BLaER1 (cell line): Measurements from ENCODE around the gene HOXA2.
A peak's percentile ranks its signal among the peaks of the same experiment; 100 is the strongest.

ENCODE experiments used
- H3K27ac ChIP-seq: shearing (Covaris generic); formaldehyde crosslinking; 2 replicates; pipeline ENCODE4 v1.8.1; 2022
- H3K27me3 ChIP-seq: shearing (Covaris generic); formaldehyde crosslinking; 2 replicates; pipeline ENCODE4 v1.8.1; 2022
- H3K36me3 ChIP-seq: shearing (Covaris generic); formaldehyde crosslinking; 2 replicates; pipeline ENCODE4 v1.8.1; 2022
- H3K4me1 ChIP-seq: shearing (Covaris generic); formaldehyde crosslinking; 2 replicates; pipeline ENCODE4 v1.8.1; 2022
- H3K4me2 ChIP-seq: shearing (Covaris generic); formaldehyde crosslinking; 2 replicates; pipeline ENCODE4 v1.8.1; 2022
- H3K4me3 ChIP-seq: shearing (Covaris generic); formaldehyde crosslinking; 2 replicates; pipeline ENCODE4 v1.8.1; 2022
- H3K9ac ChIP-seq: shearing (Covaris generic); formaldehyde crosslinking; 2 replicates; pipeline ENCODE4 v1.8.1; 2022
- H3K9me3 ChIP-seq: shearing (Covaris generic); formaldehyde crosslinking; 2 replicates; pipeline ENCODE4 v1.8.1; 2022
- H4K20me1 ChIP-seq: shearing (Covaris generic); formaldehyde crosslinking; 2 replicates; pipeline ENCODE4 v1.8.1; 2022
- Cebpa-rat ChIP-seq: shearing (Covaris generic); IDR thresholded peaks from 2 replicates; pipeline ENCODE4 v1.8.1; 2022

HOXA2 gene

GRCh38 chr7:27091941-27092818 lies 10.3 kb downstream of the HOXA2 start:
- no peaks in the 10 kb centered on the region for H3K27me3 ChIP-seq
- H3K36me3 ChIP-seq, result no peaks in the 10 kb centered on the region
- H3K9ac ChIP-seq, result no peak overlapping the region
- H3K4me3 ChIP-seq, result no peak overlapping the region
- peaks cover 10% of the 10 kb centered on the region for H3K4me1 ChIP-seq
- peaks cover 32% of the 10 kb centered on the region for H3K9me3 ChIP-seq
- TF ChIP-seq Cebpa-rat, result no peak
- H3K27ac ChIP-seq, result no peak overlapping the region
- peak overlapping the region; percentile 24; the same call in 1 of the 2 replicates for H3K4me2 ChIP-seq
- no peaks in the 10 kb centered on the region for H4K20me1 ChIP-seq

DNA sequence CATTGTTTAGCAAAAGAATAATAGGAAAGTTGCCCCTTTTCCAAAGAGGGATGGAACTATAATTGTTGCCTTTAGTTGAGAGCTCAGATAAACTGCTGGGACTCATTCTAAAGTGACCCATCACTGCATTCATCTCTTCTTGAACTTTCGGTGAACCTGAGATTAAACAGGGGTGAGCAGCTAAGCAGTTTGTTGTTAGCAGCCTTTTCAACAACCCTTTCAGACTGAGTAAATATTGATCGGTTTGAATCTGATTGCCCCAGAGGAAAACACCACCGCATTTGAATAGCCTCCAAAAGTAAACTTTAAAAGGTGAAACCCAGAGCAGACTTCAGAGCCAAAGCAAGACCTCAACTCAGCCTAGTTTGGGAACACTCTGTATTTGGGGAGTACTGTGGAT lies 11.4 kb downstream of the HOXA2 start:
- Histone ChIP-seq H3K4me2 (no peak overlapping the region), H3K9me3 (peaks cover 22% of the 10 kb centered on the region), H3K27ac (no peak overlapping the region), H3K4me1 (peaks cover 10% of the 10 kb centered on the region), H4K20me1 (no peaks in the 10 kb centered on the region), H3K9ac (no peak overlapping the region), H3K4me3 (no peak overlapping the region), H3K36me3 (no peaks in the 10 kb centered on the region), H3K27me3 (no peaks in the 10 kb centered on the region)
- no peak for TF ChIP-seq Cebpa-rat

DNA sequence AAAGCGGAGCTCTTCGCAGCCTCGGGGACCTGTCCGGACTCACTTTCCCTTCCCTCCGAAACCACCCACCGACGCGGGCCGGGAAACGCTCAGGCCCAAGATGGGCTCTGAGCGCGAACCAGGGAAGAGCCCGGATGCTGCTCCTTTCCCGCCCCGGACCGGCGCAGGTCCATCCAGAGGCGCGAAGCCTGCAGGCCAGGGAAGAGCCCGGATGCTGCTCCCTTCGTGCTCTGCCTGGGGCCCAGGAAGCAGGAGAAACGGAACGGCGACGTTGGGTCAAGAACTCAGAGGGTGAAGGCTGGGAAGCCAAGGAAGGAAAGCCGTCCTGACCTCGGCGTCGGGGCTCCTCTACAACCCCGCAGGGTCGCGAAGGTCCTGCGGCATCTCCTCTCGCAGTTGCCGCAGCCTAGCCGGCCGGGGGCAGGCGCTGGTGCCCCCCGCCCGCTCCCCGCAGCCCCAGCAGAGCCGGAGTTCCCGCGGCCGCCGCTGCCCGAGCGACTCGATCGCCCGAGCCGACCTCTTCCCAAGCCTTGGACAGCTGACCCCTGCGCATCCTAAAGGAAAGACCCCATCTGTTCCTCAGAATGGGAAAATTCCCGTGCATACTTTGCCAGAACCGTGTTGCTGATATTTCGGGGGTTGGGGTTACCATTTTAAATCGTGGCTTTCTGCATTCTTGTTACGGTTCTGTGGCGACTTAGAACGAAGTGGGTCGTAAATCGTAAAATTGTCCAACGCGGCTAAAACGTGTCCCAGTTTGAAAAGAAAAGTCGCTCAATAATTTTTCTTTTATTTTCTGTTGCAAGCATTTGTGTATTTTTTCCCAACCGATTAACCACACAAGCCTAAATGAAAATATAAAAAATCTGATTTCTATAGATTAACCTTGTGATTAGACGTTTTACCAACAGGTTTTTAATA lies 14.2 kb downstream of the HOXA2 start:
- TF ChIP-seq Cebpa-rat, result no peak
- Histone ChIP-seq H3K9me3 (peaks cover 12% of the 10 kb centered on the region), H3K9ac (no peak overlapping the region), H3K4me3 (no peak overlapping the region), H3K36me3 (no peaks in the 10 kb centered on the region), H3K27ac (no peak overlapping the region), H3K4me1 (peaks cover 16% of the 10 kb centered on the region), H4K20me1 (no peaks in the 10 kb centered on the region), H3K27me3 (no peaks in the 10 kb centered on the region), H3K4me2 (no peak overlapping the region)

GRCh38 chr7:27083646-27084045 lies 18.8 kb downstream of the HOXA2 start:
- Histone ChIP-seq H3K4me1 (peaks cover 6% of the 10 kb centered on the region; the same call in 1 of the 2 replicates), H3K36me3 (no peaks in the 10 kb centered on the region), H3K4me3 (no peak overlapping the region), H3K9me3 (peaks cover 12% of the 10 kb centered on the region), H4K20me1 (no peaks in the 10 kb centered on the region), H3K27me3 (no peaks in the 10 kb centered on the region), H3K4me2 (peak overlapping the region; percentile 15; the same call in 1 of the 2 replicates), H3K9ac (no peak overlapping the region), H3K27ac (no peak overlapping the region)
- no peak for TF ChIP-seq Cebpa-rat

GRCh38 chr7:27082171-27082570 lies 20.3 kb downstream of the HOXA2 start:
- TF ChIP-seq Cebpa-rat, result no peak
- Histone ChIP-seq H3K27ac (no peak overlapping the region), H3K36me3 (no peaks in the 10 kb centered on the region), H3K27me3 (no peaks in the 10 kb centered on the region), H3K4me1 (peaks cover 6% of the 10 kb centered on the region; the same call in 1 of the 2 replicates), H3K4me2 (no peak overlapping the region), H3K9ac (no peak overlapping the region), H3K4me3 (no peak overlapping the region), H4K20me1 (no peaks in the 10 kb centered on the region), H3K9me3 (no peaks in the 10 kb centered on the region)

GRCh38 chr7:27080844-27081436 lies 21.5 kb downstream of the HOXA2 start:
- H3K4me1 ChIP-seq, result peaks cover 6% of the 10 kb centered on the region; the same call in 1 of the 2 replicates
- H3K27ac ChIP-seq, result no peak overlapping the region
- H3K9me3 ChIP-seq, result no peaks in the 10 kb centered on the region
- no peaks in the 10 kb centered on the region for H3K27me3 ChIP-seq
- no peaks in the 10 kb centered on the region for H3K36me3 ChIP-seq
- TF ChIP-seq Cebpa-rat, result no peak
- no peaks in the 10 kb centered on the region for H4K20me1 ChIP-seq
- no peak overlapping the region for H3K4me3 ChIP-seq
- no peak overlapping the region for H3K9ac ChIP-seq
- H3K4me2 ChIP-seq, result no peak overlapping the region

- Histone ChIP-seq H3K4me2 (no peak overlapping the region), H4K20me1 (no peaks in the 10 kb centered on the region), H3K27ac (no peak overlapping the region), H3K27me3 (no peaks in the 10 kb centered on the region), H3K36me3 (no peaks in the 10 kb centered on the region), H3K9me3 (peaks cover 6% of the 10 kb centered on the region; the same call in 1 of the 2 replicates), H3K4me3 (no peak overlapping the region), H3K4me1 (peaks cover 6% of the 10 kb centered on the region; the same call in 1 of the 2 replicates), H3K9ac (no peak overlapping the region)
- no peak for TF ChIP-seq Cebpa-rat
These were observed 23.1 kb downstream of the HOXA2 start for GRCh38 chr7:27079234-27079975.

DNA sequence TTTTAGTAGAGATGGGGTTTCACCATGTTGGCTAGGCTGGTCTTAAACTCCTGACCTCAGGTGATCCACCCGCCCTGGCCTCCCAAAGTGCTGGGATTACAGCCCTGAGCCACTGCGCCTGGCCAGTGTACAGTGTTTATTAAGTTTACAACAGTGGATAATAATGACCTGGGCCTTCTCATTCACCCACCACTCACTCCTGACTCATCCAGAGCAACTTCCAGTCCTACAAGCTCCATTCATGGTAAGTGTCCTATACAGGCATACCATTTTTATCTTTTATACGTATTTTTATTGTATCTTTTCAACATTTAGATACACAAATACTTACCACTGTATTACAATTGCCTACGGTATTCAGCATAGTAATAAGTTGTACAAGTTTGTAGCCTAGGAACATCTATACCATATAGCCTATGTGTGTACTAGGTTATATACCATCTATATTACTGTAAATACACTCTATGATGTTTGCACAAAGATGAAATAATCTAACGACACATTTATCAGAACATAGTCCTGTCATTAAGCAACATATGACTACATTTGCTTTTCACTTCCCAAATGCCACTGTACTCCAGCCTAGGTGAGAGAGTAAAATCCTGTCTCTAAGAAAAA lies 23.8 kb downstream of the HOXA2 start:
- peaks cover 6% of the 10 kb centered on the region; the same call in 1 of the 2 replicates for H3K9me3 ChIP-seq
- no peak for TF ChIP-seq Cebpa-rat
- H3K4me2 ChIP-seq, result no peak overlapping the region
- peaks cover 5% of the 10 kb centered on the region; the same call in 1 of the 2 replicates for H3K4me1 ChIP-seq
- no peak overlapping the region for H3K27ac ChIP-seq
- no peaks in the 10 kb centered on the region for H3K27me3 ChIP-seq
- no peaks in the 10 kb centered on the region for H4K20me1 ChIP-seq
- no peak overlapping the region for H3K9ac ChIP-seq
- no peaks in the 10 kb centered on the region for H3K36me3 ChIP-seq
- no peak overlapping the region for H3K4me3 ChIP-seq
